ENCODE data around the gene ZNF785. TPM values are rescaled to one million over a fixed set of nuclear protein-coding genes. Genes with fewer than 3 reads are reported as not detected.
A peak's percentile ranks its signal among the peaks of the same experiment; 100 is the strongest.

Gene ZNF785
- total and polyA plus RNA-seq, 2 donors (not counting 1 experiment from before 2014, with no cell fraction given) = 12.2 to 39.7 TPM

- DNase-seq (no peak), ATAC-seq (ENCODE audit: low read depth) (no peak)
- peaks cover 10 to 24% of the 10 kb centered on the region in 2 donors for H3K4me1 ChIP-seq (ENCODE audit: control insufficient read depth in 2 of 2, insufficient read depth in 2 of 2, low read length in 2 of 2)
- Mint-ChIP-seq H3K27ac (no peak overlapping the region), H3K4me3 (no peak overlapping the region), H3K27me3 (no peaks in the 10 kb centered on the region), H3K4me1 (peaks cover 38% of the 10 kb centered on the region), H3K9me3 (ENCODE audit: insufficient read depth) (no peaks in the 10 kb centered on the region)
- H3K4me2 ChIP-seq (replicated peaks; ENCODE audit: low read depth, low read length, poor library complexity, severe bottlenecking) = no peak overlapping the region
- no peak overlapping the region for H3K4me3 ChIP-seq (ENCODE audit: control extremely low read depth in 1 of 5, extremely low read depth in 1 of 5, insufficient read depth in 1 of 5, low read depth in 2 of 5, low read length in 4 of 5)
- H4K20me1 ChIP-seq (ENCODE audit: control insufficient read depth, insufficient read depth, low read length, poor library complexity, severe bottlenecking) = no peaks in the 10 kb centered on the region
- POLR2A ChIA-PET = interaction anchor here (0.7 to 1.0 kb wide), 2 partner anchors 20 to 31 kb away, joined by 3 to 4 read pairs; partner anchors contain the start of genes ZNF747 and ZNF785
- no peak overlapping the region for H3K27ac ChIP-seq (ENCODE audit: low read length in 2 of 2)
- peaks cover 0 to 17% of the 10 kb centered on the region in 2 experiments for H3K36me3 ChIP-seq (replicated peaks in 1 of 2; ENCODE audit: control extremely low read depth in 1 of 2, control insufficient read depth in 1 of 2, extremely low read depth in 1 of 2, insufficient read depth in 2 of 2, low read length in 1 of 2)
- H3K9ac ChIP-seq (ENCODE audit: low read length) = no peak overlapping the region
- CTCF ChIA-PET = interaction anchor here (1.0 to 1.1 kb wide), 2 partner anchors 18 to 44 kb away, joined by 3 read pairs; no protein-coding TSS in a partner anchor
- WGBS (ENCODE audit: insufficient coverage) = 97% methylated on average over 17 of the region's 18 CpGs
- intact Hi-C loops (cut with micrococcal nuclease) = loop anchor here (5.0 kb wide), 1 partner anchor 903 kb away; the partner anchor contains the start of gene ARMC5
- peaks cover 0 to 6% (median 0%) of the 10 kb centered on the region in 3 donors for H3K9me3 ChIP-seq (ENCODE audit: control extremely low read depth in 1 of 3, control insufficient read depth in 2 of 3, insufficient read depth in 1 of 3, low read length in 2 of 3)
- H3K27me3 ChIP-seq (replicated peaks in 1 of 4; ENCODE audit: control extremely low read depth in 1 of 4, control insufficient read depth in 3 of 4, insufficient read depth in 4 of 4, low read length in 3 of 4) = no peaks in the 10 kb centered on the region
- TF ChIP-seq EZH2 (IDR thresholded peaks at IDR 0.05; ENCODE audit: borderline replicate concordance, insufficient read depth, low read depth, low read length, poor library complexity, severe bottlenecking) = no peak
- TF ChIP-seq CTCF (IDR thresholded peaks at IDR 0.05) = no peak
- H3K79me2 ChIP-seq (ENCODE audit: control insufficient read depth, insufficient read depth, low read length) = peaks cover 58% of the 10 kb centered on the region
- no peak overlapping the region for H2AFZ ChIP-seq (ENCODE audit: insufficient read depth, low read depth, low read length, poor library complexity, severe bottlenecking)
These were observed 30.8 kb downstream of the ZNF785 start for GRCh38 chr16:30554557-30555314.

GRCh38 chr16:30553393-30553899, 32.1 kb downstream of the ZNF785 start:
- Histone ChIP-seq H3K79me2 (ENCODE audit: control insufficient read depth, insufficient read depth, low read length) (peaks cover 70% of the 10 kb centered on the region), H3K36me3 (replicated peaks in 1 of 2; ENCODE audit: control extremely low read depth in 1 of 2, control insufficient read depth in 1 of 2, extremely low read depth in 1 of 2, insufficient read depth in 2 of 2, low read length in 1 of 2) (peaks cover 0 to 17% of the 10 kb centered on the region in 2 experiments), H4K20me1 (ENCODE audit: control insufficient read depth, insufficient read depth, low read length, poor library complexity, severe bottlenecking) (no peaks in the 10 kb centered on the region), H3K4me3 (ENCODE audit: control extremely low read depth in 1 of 5, extremely low read depth in 1 of 5, insufficient read depth in 1 of 5, low read depth in 2 of 5, low read length in 4 of 5) (no peak overlapping the region), H3K4me1 (ENCODE audit: control insufficient read depth in 2 of 2, insufficient read depth in 2 of 2, low read length in 2 of 2) (peaks cover 6 to 18% of the 10 kb centered on the region in 2 donors), H3K4me2 (replicated peaks; ENCODE audit: low read depth, low read length, poor library complexity, severe bottlenecking) (no peak overlapping the region), H2AFZ (ENCODE audit: insufficient read depth, low read depth, low read length, poor library complexity, severe bottlenecking) (no peak overlapping the region), H3K27ac (ENCODE audit: low read length in 2 of 2) (peak overlapping the region in 1 of 2 donors; percentile 35), H3K27me3 (replicated peaks in 1 of 4; ENCODE audit: control extremely low read depth in 1 of 4, control insufficient read depth in 3 of 4, insufficient read depth in 4 of 4, low read length in 3 of 4) (no peaks in the 10 kb centered on the region), H3K9ac (ENCODE audit: low read length) (no peak overlapping the region), H3K9me3 (ENCODE audit: control extremely low read depth in 1 of 3, control insufficient read depth in 2 of 3, insufficient read depth in 1 of 3, low read length in 2 of 3) (no peaks in the 10 kb centered on the region)
- 100% methylated on average over 1 of the region's 2 CpGs for WGBS (ENCODE audit: insufficient coverage)
- Mint-ChIP-seq H3K4me1 (peaks cover 27% of the 10 kb centered on the region), H3K27me3 (no peaks in the 10 kb centered on the region), H3K27ac (peak overlapping the region; percentile 41), H3K4me3 (no peak overlapping the region), H3K9me3 (ENCODE audit: insufficient read depth) (no peaks in the 10 kb centered on the region)
- DNase-seq (no peak), ATAC-seq (ENCODE audit: low read depth) (no peak)
- intact Hi-C loops (cut with micrococcal nuclease) = no loop called here
- TF ChIP-seq EZH2 (IDR thresholded peaks at IDR 0.05; ENCODE audit: borderline replicate concordance, insufficient read depth, low read depth, low read length, poor library complexity, severe bottlenecking) (no peak), CTCF (IDR thresholded peaks at IDR 0.05) (no peak)
- CTCF ChIA-PET = no interaction called here
- POLR2A ChIA-PET = no interaction called here

Measured in B cell (primary cell).